IMR-90 (cell line): Measurements from ENCODE around the gene TBC1D22A. TPM values are rescaled to one million over a fixed set of nuclear protein-coding genes. Genes with fewer than 3 reads are reported as not detected.

Source experiments
- ATAC-seq: fragments of 200-7000 bp; cut with Tn5 transposase; 2 replicates; pipeline ENCODE4 v1.9.1; 2020; ENCODE audit warnings: low read depth, mild to moderate bottlenecking, moderate library complexity
- BruUV-seq: library from RNA; stranded (reverse); fragments of 400-500 nt; replicated peaks from 2 replicates; lab custom pipeline; 2021; lab: Mats Ljungman, UMichigan
- CTCF ChIA-PET: fragments of 300-600 bp; formaldehyde crosslinking; extraction: SDS; loops from one replicate; lab custom pipeline; 2021; ENCODE audit warnings: antibody characterized with exemption; lab: Yijun Ruan, JAX
- POLR2A ChIA-PET: fragments of 300-600 bp; sonication (Branson Sonifier 250); formaldehyde crosslinking; loops from one replicate; lab custom pipeline; 2022; ENCODE audit warnings: antibody characterized with exemption; ENCODE audit not compliant: unreplicated experiment; lab: Charles Lee
- DNase-seq: peaks from one replicate; pipeline ENCODE4 v3.0.0; 2013
- H2AFZ ChIP-seq: replicated peaks from 2 replicates; pipeline ENCODE3; 2013; ENCODE audit warnings: low read length, mild to moderate bottlenecking; ENCODE audit not compliant: poor library complexity
- H2AK5ac ChIP-seq: 2 replicates; pipeline ENCODE4 v1.6.1; 2013; ENCODE audit warnings: low read depth, low read length, inconsistent platforms
- H2AK9ac ChIP-seq: replicated peaks from 2 replicates; pipeline ENCODE3; 2013; ENCODE audit warnings: mild to moderate bottlenecking, low read depth, low read length, moderate library complexity; ENCODE audit not compliant: poor library complexity
- H2BK120ac ChIP-seq: 2 replicates; pipeline ENCODE4 v1.6.1; 2013; ENCODE audit warnings: low read depth, low read length, inconsistent platforms
- H2BK15ac ChIP-seq: 3 replicates; pipeline ENCODE4 v1.6.1; 2013; ENCODE audit warnings: low read depth, low read length, inconsistent platforms
- H2BK20ac ChIP-seq: 2 replicates; pipeline ENCODE4 v1.6.1; 2013; ENCODE audit warnings: low read depth, mild to moderate bottlenecking, inconsistent platforms, low read length, moderate library complexity
- H2BK5ac ChIP-seq: 2 replicates; pipeline ENCODE4 v1.6.1; 2013; ENCODE audit warnings: mild to moderate bottlenecking, low read depth, low read length, inconsistent platforms; ENCODE audit not compliant: poor library complexity, severe bottlenecking
- H3K14ac ChIP-seq: replicated peaks from 2 replicates; pipeline ENCODE4 v1.6.1; 2013; ENCODE audit warnings: low read depth, low read length, inconsistent platforms
- H3K18ac ChIP-seq: 2 replicates; pipeline ENCODE4 v1.6.1; 2013; ENCODE audit warnings: low read depth, low read length, control low read depth
- H3K23ac ChIP-seq: 2 replicates; pipeline ENCODE4 v1.6.1; 2013; ENCODE audit warnings: low read depth, low read length, inconsistent platforms
- H3K27ac ChIP-seq: 2 replicates; pipeline ENCODE4 v1.5.1; 2013; ENCODE audit warnings: mild to moderate bottlenecking, control low read depth, low read length; ENCODE audit not compliant: insufficient read depth
- H3K27me3 ChIP-seq: 2 replicates; pipeline ENCODE4 v1.6.1; 2013; ENCODE audit warnings: low read length; ENCODE audit not compliant: control insufficient read depth, insufficient read depth
- H3K36me3 ChIP-seq: 2 replicates; pipeline ENCODE4 v1.6.1; 2013; ENCODE audit warnings: low read length, mixed read lengths; ENCODE audit not compliant: control insufficient read depth, insufficient read depth
- H3K4ac ChIP-seq: 2 replicates; pipeline ENCODE4 v1.6.1; 2013; ENCODE audit warnings: low read depth, low read length, inconsistent platforms
- H3K4me1 ChIP-seq: 2 replicates; pipeline ENCODE4 v1.6.1; 2013; ENCODE audit warnings: low read length, mixed read lengths; ENCODE audit not compliant: control insufficient read depth, insufficient read depth
- H3K4me2 ChIP-seq: 2 replicates; pipeline ENCODE4 v1.6.1; 2013; ENCODE audit warnings: low read depth, mild to moderate bottlenecking, control low read depth, low read length, moderate library complexity
- H3K4me3 ChIP-seq: 2 replicates; pipeline ENCODE4 v1.5.1; 2013; ENCODE audit warnings: low read depth, mild to moderate bottlenecking, control low read depth, low read length, moderate library complexity; ENCODE audit not compliant: insufficient read depth
- H3K56ac ChIP-seq: 2 replicates; pipeline ENCODE4 v1.6.1; 2013; ENCODE audit warnings: low read length, inconsistent platforms; ENCODE audit not compliant: insufficient read depth; ENCODE audit errors: extremely low read depth
- H3K79me1 ChIP-seq, 2 experiments: 2 replicates each; pipeline ENCODE4 v1.6.1; 2013; ENCODE audit warnings: low read length in 2 of 2, inconsistent platforms in 1 of 2, low read depth in 1 of 2
- H3K9ac ChIP-seq: 2 replicates; pipeline ENCODE4 v1.6.1; 2013; ENCODE audit warnings: low read depth, low read length, control low read depth
- H3K9me1 ChIP-seq: 2 replicates; pipeline ENCODE4 v1.6.1; 2013; ENCODE audit warnings: low read length, inconsistent platforms; ENCODE audit not compliant: insufficient read depth
- H3K9me3 ChIP-seq: 2 replicates; pipeline ENCODE4 v1.6.1; 2013; ENCODE audit warnings: low read length; ENCODE audit not compliant: control insufficient read depth, insufficient read depth
- H4K20me1 ChIP-seq: 2 replicates; pipeline ENCODE4 v1.6.1; 2013; ENCODE audit warnings: low read length, inconsistent platforms; ENCODE audit not compliant: insufficient read depth
- H4K5ac ChIP-seq: 2 replicates; pipeline ENCODE4 v1.6.1; 2013; ENCODE audit warnings: mild to moderate bottlenecking, low read depth, low read length, control low read depth
- H4K8ac ChIP-seq, 2 experiments: 2 replicates each; pipeline ENCODE4 v1.6.1; 2013; ENCODE audit warnings: low read depth in 2 of 2, low read length in 2 of 2, control low read depth in 1 of 2, inconsistent platforms in 1 of 2
- H4K91ac ChIP-seq: 2 replicates; pipeline ENCODE4 v1.6.1; 2013; ENCODE audit warnings: low read depth, low read length, inconsistent platforms; ENCODE audit not compliant: insufficient read depth
- BHLHE40 ChIP-seq: fragments of 150-350 bp; IDR thresholded peaks from 2 replicates; pipeline ENCODE4 v1.6.1; 2016; ENCODE audit warnings: mild to moderate bottlenecking, low read depth, low read length
- CHD1 ChIP-seq: IDR thresholded peaks from 2 replicates; pipeline ENCODE4 v1.6.1; 2012; ENCODE audit warnings: low read depth, low read length, improper control_type of control experiment
- FOS ChIP-seq: fragments of 150-350 bp; IDR thresholded peaks from 2 replicates; pipeline ENCODE4 v1.6.1; 2016; ENCODE audit warnings: low read depth, low read length
- MAFK ChIP-seq: IDR thresholded peaks from 2 replicates; pipeline ENCODE4 v1.6.1; 2012; ENCODE audit warnings: low read depth, low read length, improper control_type of control experiment
- NFE2L2 ChIP-seq: fragments of 150-350 bp; IDR thresholded peaks from 2 replicates; pipeline ENCODE4 v1.6.1; 2016; ENCODE audit warnings: low read depth, mild to moderate bottlenecking, low read length
- POLR2A ChIP-seq: IDR thresholded peaks from 2 replicates; pipeline ENCODE4 v1.6.1; 2012; ENCODE audit warnings: mild to moderate bottlenecking, low read depth, low read length
- RAD21 ChIP-seq: IDR thresholded peaks from 2 replicates; pipeline ENCODE4 v1.6.1; 2012; ENCODE audit warnings: low read length, improper control_type of control experiment
- RFX5 ChIP-seq: IDR thresholded peaks from 2 replicates; pipeline ENCODE4 v1.8.0; 2012; ENCODE audit warnings: low read depth, mild to moderate bottlenecking, low read length, moderate library complexity
- SMC3 ChIP-seq: fragments of 150-350 bp; IDR thresholded peaks from 2 replicates; pipeline ENCODE4 v1.6.1; 2016; ENCODE audit warnings: low read depth, mild to moderate bottlenecking, antibody characterized with exemption, low read length, moderate library complexity
- WGBS, 2 experiments: methylation state at CpG; one replicate each; pipeline versions ENCODE4 v1.1.5 to v1.1.7; 2013; ENCODE audit warnings: missing lambda C conversion rate in 2 of 2; ENCODE audit not compliant: insufficient read length in 1 of 2; ENCODE audit errors: extremely low coverage in 2 of 2; 5-methylcytosine and 5-hydroxymethylcytosine counted together
- dilution Hi-C: fragments of 300-500 bp; cut with HindIII; formaldehyde crosslinking; loops from one replicate; pipeline ENCODE4 v1.14.3; 2018; ENCODE audit warnings: low sequenced_read_pairs; ENCODE audit not compliant: unreplicated experiment
- in situ Hi-C: fragments of 300-500 bp; cut with MboI; formaldehyde crosslinking; loops from 3 replicates; pipeline ENCODE4 v1.14.3; 2019; ENCODE audit warnings: low sequenced_read_pairs, inconsistent platforms, mixed read lengths
- intact Hi-C: fragments of 100-400 bp; cut with micrococcal nuclease; formaldehyde crosslinking; loops from 2 replicates; pipeline ENCODE4 v1.10.0; 2022
- polyA plus RNA-seq, 3 experiments: library from polyadenylated mRNA; depleted of rRNA; stranded (reverse); fragments of >200 nt; gene quantifications; 2 replicates each; pipeline ENCODE4 v1.2.3, GENCODE V29; 2012; ENCODE audit warnings: low replicate concordance in 1 of 3
- total RNA-seq: library from RNA; depleted of rRNA; stranded (reverse); fragments of >200 nt; gene quantifications from 2 replicates; pipeline ENCODE4 v1.2.3, GENCODE V29; 2012
- TF ChIP-seq, protein P1 (sequence below): fragments of 150-350 bp; IDR thresholded peaks from 2 replicates; pipeline ENCODE4 v1.6.1; 2017; ENCODE audit warnings: mild to moderate bottlenecking, antibody characterized with exemption, low read length, low read depth
- TF ChIP-seq, protein P2 (sequence below): fragments of 150-350 bp; IDR thresholded peaks from 2 replicates; pipeline ENCODE4 v1.6.1; 2016; ENCODE audit warnings: low read depth, mild to moderate bottlenecking, low read length, moderate library complexity, borderline replicate concordance
- TF ChIP-seq, protein P3 (sequence below): conservative IDR thresholded peaks from 2 replicates; pipeline ENCODE4 v1.5.1; 2012; ENCODE audit warnings: mild to moderate bottlenecking, low read depth, low read length, improper control_type of control experiment

TBC1D22A gene
- total and polyA plus RNA-seq, 2 of the 4 experiments (the other 2 are of a cell fraction): 9.0 to 16.7 TPM

DNA sequence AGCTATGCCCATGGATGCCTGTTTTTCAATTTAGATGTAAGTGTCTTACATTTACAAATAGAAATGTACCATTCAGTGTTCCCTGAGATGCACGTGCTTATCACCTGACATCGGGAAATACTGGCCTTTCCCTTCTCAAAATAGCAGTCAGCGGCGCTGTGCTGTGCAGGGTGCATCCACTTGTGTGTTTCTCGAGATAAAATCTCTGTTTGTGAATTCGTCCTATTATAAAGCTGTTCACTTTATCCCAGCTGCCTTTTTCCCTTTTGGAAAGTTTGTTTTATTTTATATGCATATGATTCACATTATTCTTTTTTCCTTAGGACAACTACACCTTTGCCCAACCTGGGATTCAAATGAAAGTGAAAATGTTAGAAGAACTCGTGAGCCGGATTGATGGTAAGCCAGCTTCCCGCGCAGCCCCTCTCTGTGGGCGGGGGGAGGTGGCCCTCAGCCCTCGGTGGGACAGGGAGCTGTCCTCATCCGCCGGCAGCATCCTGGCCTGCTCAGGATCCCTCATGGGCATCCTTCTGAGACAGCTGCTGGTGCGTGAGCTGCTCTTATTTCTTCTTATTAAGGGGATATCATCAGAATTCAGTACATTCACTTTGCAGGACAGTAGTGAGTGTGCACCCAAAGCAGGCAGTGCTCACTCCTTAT, 235.0 kb downstream of the TBC1D22A start:
- Histone ChIP-seq H3K36me3 (peaks cover 4% of the 10 kb centered on the region), H4K20me1 (no peaks in the 10 kb centered on the region), H2AFZ (no peak overlapping the region), H3K9me3 (no peaks in the 10 kb centered on the region), H3K23ac (no peak overlapping the region), H3K9me1 (no peaks in the 10 kb centered on the region), H3K79me1 (peaks cover 3 to 4% of the 10 kb centered on the region in 2 experiments; a peak in 1 of 4 replicates), H3K27ac (no peak overlapping the region), H2BK15ac (no peak overlapping the region), H4K5ac (no peak overlapping the region), H3K4me2 (no peak overlapping the region), H2AK9ac (no peak overlapping the region), H2BK20ac (no peak overlapping the region), H4K91ac (no peak overlapping the region), H3K18ac (no peak overlapping the region), H3K4me3 (no peak overlapping the region), H3K9ac (no peak overlapping the region), H3K27me3 (no peaks in the 10 kb centered on the region), H2AK5ac (no peak overlapping the region), H3K56ac (no peak overlapping the region), H4K8ac (no peak overlapping the region), H3K4me1 (no peaks in the 10 kb centered on the region), H2BK5ac (no peak overlapping the region), H3K14ac (no peak overlapping the region), H3K4ac (no peak overlapping the region), H2BK120ac (no peak overlapping the region)
- DNase-seq: no peak
- dilution Hi-C loops (no loop called here), intact Hi-C loops (no loop called here), in situ Hi-C loops (no loop called here)
- no peak for ATAC-seq
- 97% methylated on average over 4 of the region's 15 CpGs; no CpG with 5 or more reads in 1 of the 2 experiments for WGBS, 2 experiments
- no TSS peak for BruUV-seq
- TF ChIP-seq BHLHE40 (no peak), CHD1 (no peak), MAFK (no peak), RFX5 (no peak), RAD21 (no peak), POLR2A (no peak), FOS (no peak), NFE2L2 (no peak), SMC3 (no peak)
- TF ChIP-seq, protein P1, sequence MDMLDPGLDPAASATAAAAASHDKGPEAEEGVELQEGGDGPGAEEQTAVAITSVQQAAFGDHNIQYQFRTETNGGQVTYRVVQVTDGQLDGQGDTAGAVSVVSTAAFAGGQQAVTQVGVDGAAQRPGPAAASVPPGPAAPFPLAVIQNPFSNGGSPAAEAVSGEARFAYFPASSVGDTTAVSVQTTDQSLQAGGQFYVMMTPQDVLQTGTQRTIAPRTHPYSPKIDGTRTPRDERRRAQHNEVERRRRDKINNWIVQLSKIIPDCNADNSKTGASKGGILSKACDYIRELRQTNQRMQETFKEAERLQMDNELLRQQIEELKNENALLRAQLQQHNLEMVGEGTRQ: no peak
- TF ChIP-seq, protein P2, sequence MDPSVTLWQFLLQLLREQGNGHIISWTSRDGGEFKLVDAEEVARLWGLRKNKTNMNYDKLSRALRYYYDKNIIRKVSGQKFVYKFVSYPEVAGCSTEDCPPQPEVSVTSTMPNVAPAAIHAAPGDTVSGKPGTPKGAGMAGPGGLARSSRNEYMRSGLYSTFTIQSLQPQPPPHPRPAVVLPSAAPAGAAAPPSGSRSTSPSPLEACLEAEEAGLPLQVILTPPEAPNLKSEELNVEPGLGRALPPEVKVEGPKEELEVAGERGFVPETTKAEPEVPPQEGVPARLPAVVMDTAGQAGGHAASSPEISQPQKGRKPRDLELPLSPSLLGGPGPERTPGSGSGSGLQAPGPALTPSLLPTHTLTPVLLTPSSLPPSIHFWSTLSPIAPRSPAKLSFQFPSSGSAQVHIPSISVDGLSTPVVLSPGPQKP: no peak
- TF ChIP-seq, protein P3, sequence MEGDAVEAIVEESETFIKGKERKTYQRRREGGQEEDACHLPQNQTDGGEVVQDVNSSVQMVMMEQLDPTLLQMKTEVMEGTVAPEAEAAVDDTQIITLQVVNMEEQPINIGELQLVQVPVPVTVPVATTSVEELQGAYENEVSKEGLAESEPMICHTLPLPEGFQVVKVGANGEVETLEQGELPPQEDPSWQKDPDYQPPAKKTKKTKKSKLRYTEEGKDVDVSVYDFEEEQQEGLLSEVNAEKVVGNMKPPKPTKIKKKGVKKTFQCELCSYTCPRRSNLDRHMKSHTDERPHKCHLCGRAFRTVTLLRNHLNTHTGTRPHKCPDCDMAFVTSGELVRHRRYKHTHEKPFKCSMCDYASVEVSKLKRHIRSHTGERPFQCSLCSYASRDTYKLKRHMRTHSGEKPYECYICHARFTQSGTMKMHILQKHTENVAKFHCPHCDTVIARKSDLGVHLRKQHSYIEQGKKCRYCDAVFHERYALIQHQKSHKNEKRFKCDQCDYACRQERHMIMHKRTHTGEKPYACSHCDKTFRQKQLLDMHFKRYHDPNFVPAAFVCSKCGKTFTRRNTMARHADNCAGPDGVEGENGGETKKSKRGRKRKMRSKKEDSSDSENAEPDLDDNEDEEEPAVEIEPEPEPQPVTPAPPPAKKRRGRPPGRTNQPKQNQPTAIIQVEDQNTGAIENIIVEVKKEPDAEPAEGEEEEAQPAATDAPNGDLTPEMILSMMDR: no peak
- CTCF ChIA-PET: interaction anchor here (0.8 to 0.9 kb wide), 2 partner anchors 13 to 15 kb away, joined by 3 to 5 read pairs; no protein-coding TSS in a partner anchor
- POLR2A ChIA-PET: no interaction called here
